Calu3 (cell line): ENCODE results near the gene C4orf17. TPM values are rescaled to one million over a fixed set of nuclear protein-coding genes. Genes with fewer than 3 reads are reported as not detected.

Experiments
- BruUV-seq: library from RNA; stranded (reverse); fragments of 400-500 nt; replicated peaks from 2 replicates; lab custom pipeline; 2021; lab: Mats Ljungman, UMichigan
- CTCF ChIA-PET: fragments of 300-600 bp; sonication (Branson Sonifier 250); formaldehyde crosslinking; loops from one replicate; lab custom pipeline; 2022; ENCODE audit warnings: antibody characterized with exemption; lab: Charles Lee
- DNase-seq: peaks from one replicate; pipeline ENCODE4 v3.0.0; 2022
- H3K27ac Mint-ChIP-seq: one replicate; pipeline ENCODE4 v1.8.0; 2022; ENCODE audit warnings: mixed read lengths; ENCODE audit not compliant: unreplicated experiment
- H3K27me3 Mint-ChIP-seq: one replicate; pipeline ENCODE4 v1.8.0; 2022; ENCODE audit warnings: mixed read lengths; ENCODE audit not compliant: unreplicated experiment
- H3K36me3 Mint-ChIP-seq: one replicate; pipeline ENCODE4 v1.8.0; 2022; ENCODE audit warnings: mild to moderate bottlenecking, moderate library complexity, mixed read lengths; ENCODE audit not compliant: insufficient read depth, unreplicated experiment
- H3K4me1 Mint-ChIP-seq: one replicate; pipeline ENCODE4 v1.8.0; 2022; ENCODE audit warnings: mild to moderate bottlenecking, low read depth, mixed read lengths; ENCODE audit not compliant: unreplicated experiment
- H3K4me3 Mint-ChIP-seq: one replicate; pipeline ENCODE4 v1.8.0; 2022; ENCODE audit warnings: mild to moderate bottlenecking, low read depth, moderate library complexity, mixed read lengths; ENCODE audit not compliant: unreplicated experiment
- H3K9me3 Mint-ChIP-seq: one replicate; pipeline ENCODE4 v1.8.0; 2022; ENCODE audit warnings: low read depth, mixed read lengths; ENCODE audit not compliant: unreplicated experiment
- intact Hi-C: fragments of 100-400 bp; cut with micrococcal nuclease; formaldehyde crosslinking; loops from one replicate; pipeline ENCODE4 v1.10.0; 2022; ENCODE audit not compliant: unreplicated experiment
- total RNA-seq: library from RNA; stranded (reverse); gene quantifications from 2 replicates; pipeline ENCODE4 v1.2.3, GENCODE V29; 2022
- TF ChIP-seq, protein P1 (sequence below): fragments of 200-600 bp; IDR thresholded peaks from one replicate; pipeline ENCODE4 v1.8.0; 2022; ENCODE audit warnings: antibody characterized with exemption; ENCODE audit not compliant: unreplicated experiment

C4orf17 gene
- total RNA-seq, 1 experiment from 2014 or later: not detected

DNA sequence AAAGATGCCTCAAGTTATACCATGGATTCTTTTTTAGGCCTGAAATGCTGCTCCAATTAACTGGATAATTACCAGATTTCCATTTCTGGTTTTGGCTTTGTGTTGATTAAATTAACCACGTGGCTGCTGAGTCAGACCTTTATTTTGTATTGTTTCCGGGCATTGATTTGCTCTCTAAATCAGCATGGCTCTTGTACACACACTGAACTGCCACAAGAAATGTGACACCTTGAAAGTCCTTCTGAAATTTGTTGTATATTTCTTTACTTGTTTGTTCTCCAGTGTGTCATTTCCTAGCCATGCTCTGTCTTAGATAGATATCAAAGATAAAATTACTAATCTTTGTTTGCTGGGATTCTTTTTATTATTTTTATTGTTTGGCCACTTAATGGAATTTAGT is 75.5 kb downstream of the C4orf17 start:
- BruUV-seq: no TSS peak
- CTCF ChIA-PET: no interaction called here
- DNase-seq: no peak
- no peaks in the 10 kb centered on the region for H3K36me3 Mint-ChIP-seq
- no peaks in the 10 kb centered on the region for H3K27me3 Mint-ChIP-seq
- H3K4me3 Mint-ChIP-seq: no peak overlapping the region
- H3K4me1 Mint-ChIP-seq: no peaks in the 10 kb centered on the region
- H3K9me3 Mint-ChIP-seq: no peaks in the 10 kb centered on the region
- TF ChIP-seq, protein P1, sequence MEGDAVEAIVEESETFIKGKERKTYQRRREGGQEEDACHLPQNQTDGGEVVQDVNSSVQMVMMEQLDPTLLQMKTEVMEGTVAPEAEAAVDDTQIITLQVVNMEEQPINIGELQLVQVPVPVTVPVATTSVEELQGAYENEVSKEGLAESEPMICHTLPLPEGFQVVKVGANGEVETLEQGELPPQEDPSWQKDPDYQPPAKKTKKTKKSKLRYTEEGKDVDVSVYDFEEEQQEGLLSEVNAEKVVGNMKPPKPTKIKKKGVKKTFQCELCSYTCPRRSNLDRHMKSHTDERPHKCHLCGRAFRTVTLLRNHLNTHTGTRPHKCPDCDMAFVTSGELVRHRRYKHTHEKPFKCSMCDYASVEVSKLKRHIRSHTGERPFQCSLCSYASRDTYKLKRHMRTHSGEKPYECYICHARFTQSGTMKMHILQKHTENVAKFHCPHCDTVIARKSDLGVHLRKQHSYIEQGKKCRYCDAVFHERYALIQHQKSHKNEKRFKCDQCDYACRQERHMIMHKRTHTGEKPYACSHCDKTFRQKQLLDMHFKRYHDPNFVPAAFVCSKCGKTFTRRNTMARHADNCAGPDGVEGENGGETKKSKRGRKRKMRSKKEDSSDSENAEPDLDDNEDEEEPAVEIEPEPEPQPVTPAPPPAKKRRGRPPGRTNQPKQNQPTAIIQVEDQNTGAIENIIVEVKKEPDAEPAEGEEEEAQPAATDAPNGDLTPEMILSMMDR: no peak
- intact Hi-C loops: no loop called here
- H3K27ac Mint-ChIP-seq: no peak overlapping the region

DNA sequence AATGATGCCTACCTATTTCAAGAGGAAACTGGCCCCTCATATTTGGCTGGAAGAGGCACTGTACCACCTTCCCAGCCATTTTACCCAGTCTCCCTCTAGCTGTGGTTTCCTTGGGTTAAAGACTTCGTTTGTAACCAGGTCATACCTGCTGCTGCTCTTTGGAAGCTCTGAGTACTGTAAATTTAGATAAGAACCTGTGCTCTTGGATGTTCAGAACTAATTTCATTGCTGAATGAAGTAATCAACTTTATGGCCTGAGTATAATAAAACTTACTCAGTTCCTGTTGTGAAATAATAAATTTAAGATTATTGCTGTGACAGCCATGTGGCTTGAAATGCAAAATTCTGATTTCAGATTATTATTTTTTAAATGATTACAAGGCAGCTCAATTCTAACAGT is 76.0 kb downstream of the C4orf17 start:
- H3K4me3 Mint-ChIP-seq: no peak overlapping the region
- no peak overlapping the region for H3K27ac Mint-ChIP-seq
- BruUV-seq: no TSS peak
- TF ChIP-seq, protein P1: no peak
- no peaks in the 10 kb centered on the region for H3K36me3 Mint-ChIP-seq
- no peak for DNase-seq
- intact Hi-C loops: no loop called here
- CTCF ChIA-PET: no interaction called here
- H3K4me1 Mint-ChIP-seq: no peaks in the 10 kb centered on the region
- H3K9me3 Mint-ChIP-seq: no peaks in the 10 kb centered on the region
- H3K27me3 Mint-ChIP-seq: no peaks in the 10 kb centered on the region

DNA sequence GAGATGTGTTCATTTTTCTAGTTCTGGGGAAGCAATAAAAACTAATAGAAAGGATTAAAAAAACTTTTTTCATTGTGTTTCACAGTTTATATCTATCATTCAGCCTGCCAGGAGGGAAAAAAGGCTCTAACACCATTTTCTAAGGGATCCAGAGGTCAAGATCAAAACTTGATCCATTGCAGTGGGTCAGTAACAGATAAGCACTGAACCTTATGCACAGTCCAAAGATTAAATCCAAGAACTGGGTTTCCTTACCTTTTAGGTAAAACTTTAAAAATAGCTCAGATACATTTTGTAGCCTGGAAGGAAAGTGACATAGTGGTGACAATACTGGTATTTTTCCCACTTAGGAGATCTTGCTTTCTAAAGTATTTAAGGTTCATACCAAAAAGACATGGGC is 76.5 kb downstream of the C4orf17 start:
- TF ChIP-seq, protein P1: no peak
- no peaks in the 10 kb centered on the region for H3K9me3 Mint-ChIP-seq
- no peak for DNase-seq
- no peaks in the 10 kb centered on the region for H3K27me3 Mint-ChIP-seq
- H3K27ac Mint-ChIP-seq: no peak overlapping the region
- H3K4me3 Mint-ChIP-seq: no peak overlapping the region
- no peaks in the 10 kb centered on the region for H3K4me1 Mint-ChIP-seq
- H3K36me3 Mint-ChIP-seq: no peaks in the 10 kb centered on the region
- no TSS peak for BruUV-seq
- CTCF ChIA-PET: no interaction called here
- intact Hi-C loops: no loop called here

DNA sequence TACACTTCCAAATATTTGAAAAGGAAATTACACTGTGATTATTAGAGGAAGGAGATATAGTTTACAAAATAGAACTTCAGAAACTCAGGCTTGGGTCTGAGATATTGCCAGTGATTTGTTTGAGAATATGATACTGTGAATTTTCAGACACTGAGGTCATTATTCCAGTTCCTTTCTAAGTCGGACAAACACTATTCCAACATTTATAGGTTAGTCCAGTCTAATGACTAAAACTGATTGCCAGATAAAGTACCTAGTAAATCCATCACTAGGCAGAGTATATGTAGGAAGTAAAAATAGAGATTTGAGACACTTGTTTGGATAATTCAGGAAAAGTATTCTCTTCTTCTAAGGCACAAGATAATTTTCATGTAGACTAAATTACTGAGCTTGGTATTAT is 77.0 kb downstream of the C4orf17 start:
- no peak for DNase-seq
- BruUV-seq: no TSS peak

More for the DNA sequence above, 77.0 kb downstream of the C4orf17 start:
- CTCF ChIA-PET: no interaction called here
- no peaks in the 10 kb centered on the region for H3K27me3 Mint-ChIP-seq
- H3K27ac Mint-ChIP-seq: no peak overlapping the region
- no peaks in the 10 kb centered on the region for H3K36me3 Mint-ChIP-seq
- no peaks in the 10 kb centered on the region for H3K9me3 Mint-ChIP-seq
- no peaks in the 10 kb centered on the region for H3K4me1 Mint-ChIP-seq
- intact Hi-C loops: no loop called here
- H3K4me3 Mint-ChIP-seq: no peak overlapping the region
- TF ChIP-seq, protein P1: no peak
